Activated naive CD4-positive, alpha-beta T cell treated with anti-CD3 and anti-CD28 coated beads, Interleukin-2, amount 10 ng/mL, durations not matched to agents 7 days and 5 days (primary cell): ENCODE measurements around the gene LRRC41.
"Not testable (repeated sequence)": the region's sequence is repeated elsewhere in the genome, so short reads cannot be mapped to it uniquely, and the experiment has no call there.

Experiments
- CTCF ChIA-PET: fragments of 350-600 bp; sonication (Branson Sonifier 250); formaldehyde crosslinking; loops from one replicate; lab custom pipeline; 2021; ENCODE audit warnings: antibody characterized with exemption; lab: Charles Lee
- DNase-seq: peaks from one replicate; pipeline ENCODE4 v3.0.0-alpha.2; 2020
- H3K27ac Mint-ChIP-seq: one replicate; pipeline ENCODE4 v1.8.0; 2021; ENCODE audit warnings: mild to moderate bottlenecking, moderate library complexity, mixed read lengths
- H3K27me3 Mint-ChIP-seq: one replicate; pipeline ENCODE4 v1.8.0; 2021; ENCODE audit warnings: mild to moderate bottlenecking, mixed read lengths
- H3K36me3 Mint-ChIP-seq: one replicate; pipeline ENCODE4 v1.8.0; 2021; ENCODE audit warnings: mixed read lengths
- H3K4me1 Mint-ChIP-seq: one replicate; pipeline ENCODE4 v1.8.0; 2021; ENCODE audit warnings: mixed read lengths
- H3K4me3 Mint-ChIP-seq: one replicate; pipeline ENCODE4 v1.8.0; 2021; ENCODE audit warnings: mild to moderate bottlenecking, moderate library complexity, mixed read lengths
- H3K9me3 Mint-ChIP-seq: one replicate; pipeline ENCODE4 v1.8.0; 2021; ENCODE audit warnings: mixed read lengths

Gene LRRC41

GRCh38 chr1:46303038-46303871 is at the start of gene LRRC41, which contains the start of gene UQCRH:
LRRC41 (minus strand) TSS chr1:46303616; CDS start chr1:46303322, 294 bp downstream.
UQCRH (plus strand) TSS chr1:46303698; CDS start chr1:46303767, 69 bp downstream.
- Mint-ChIP-seq H3K4me1 (peaks cover 51% of the 10 kb centered on the region), H3K27ac (peak within 1 kb of the TSS; percentile 98), H3K4me3 (peak within 1 kb of the TSS; percentile 92), H3K27me3 (peaks cover 4% of the 10 kb centered on the region), H3K36me3 (peaks cover 19% of the 10 kb centered on the region), H3K9me3 (no peaks in the 10 kb centered on the region)
- peak; percentile 95 for DNase-seq
- CTCF ChIA-PET: interaction anchor here (0.6 to 2.1 kb wide), 6 partner anchors 17 to 103 kb away, joined by 3 to 8 read pairs (median 4); no protein-coding TSS in a partner anchor

- peaks cover 8% of the 10 kb centered on the region for H3K4me1 Mint-ChIP-seq
- CTCF ChIA-PET: interaction anchor here (0.8 to 1.4 kb wide), 2 partner anchors 19 to 24 kb away, joined by 3 read pairs; no protein-coding TSS in a partner anchor
- H3K27ac Mint-ChIP-seq: no peak overlapping the region
- H3K4me3 Mint-ChIP-seq: no peak overlapping the region
- H3K9me3 Mint-ChIP-seq: no peaks in the 10 kb centered on the region
- no peak for DNase-seq
- H3K36me3 Mint-ChIP-seq: peaks cover 43% of the 10 kb centered on the region
- H3K27me3 Mint-ChIP-seq: no peaks in the 10 kb centered on the region
These were observed 48.9 kb upstream of the LRRC41 start for GRCh38 chr1:46352363-46352762.

GRCh38 chr1:46345281-46345680 is 41.9 kb upstream of the LRRC41 start:
- H3K4me1 Mint-ChIP-seq: peaks cover 45% of the 10 kb centered on the region
- DNase-seq: no peak
- no peak overlapping the region for H3K4me3 Mint-ChIP-seq
- no peak overlapping the region for H3K27ac Mint-ChIP-seq
- no peaks in the 10 kb centered on the region for H3K9me3 Mint-ChIP-seq
- H3K27me3 Mint-ChIP-seq: no peaks in the 10 kb centered on the region
- H3K36me3 Mint-ChIP-seq: peaks cover 37% of the 10 kb centered on the region
- CTCF ChIA-PET: interaction anchor here (1.6 to 6.1 kb wide), 2 partner anchors 60 to 100 kb away, joined by 4 to 58 read pairs; partner anchors contain the start of gene RAD54L

GRCh38 chr1:46344481-46344880 is 41.1 kb upstream of the LRRC41 start:
- H3K9me3 Mint-ChIP-seq: no peaks in the 10 kb centered on the region
- CTCF ChIA-PET: interaction anchor here (1.9 kb wide), 1 partner anchor 99 kb away, joined by 12 read pairs; no protein-coding TSS in a partner anchor
- peaks cover 48% of the 10 kb centered on the region for H3K4me1 Mint-ChIP-seq
- DNase-seq: no peak
- no peaks in the 10 kb centered on the region for H3K27me3 Mint-ChIP-seq
- H3K36me3 Mint-ChIP-seq: peaks cover 31% of the 10 kb centered on the region
- H3K27ac Mint-ChIP-seq: no peak overlapping the region
- no peak overlapping the region for H3K4me3 Mint-ChIP-seq

- Mint-ChIP-seq H3K36me3 (peaks cover 30% of the 10 kb centered on the region), H3K27ac (peak overlapping the region; percentile 73), H3K9me3 (no peaks in the 10 kb centered on the region), H3K27me3 (no peaks in the 10 kb centered on the region), H3K4me3 (no peak overlapping the region), H3K4me1 (peaks cover 52% of the 10 kb centered on the region)
- DNase-seq: no peak
- CTCF ChIA-PET: interaction anchor here (1.6 to 1.9 kb wide), 2 partner anchors 40 to 98 kb away, joined by 3 to 12 read pairs; partner anchors contain the start of genes LRRC41 and UQCRH
These were observed 40.3 kb upstream of the LRRC41 start for GRCh38 chr1:46343705-46344104.

GRCh38 chr1:46343351-46343695 is 39.9 kb upstream of the LRRC41 start:
- H3K27me3 Mint-ChIP-seq: no peaks in the 10 kb centered on the region
- no peak overlapping the region for H3K4me3 Mint-ChIP-seq
- CTCF ChIA-PET: interaction anchor here (1.6 to 2.1 kb wide), 3 partner anchors 7 to 98 kb away, joined by 3 to 12 read pairs (median 6); partner anchors contain the start of genes LRRC41 and UQCRH
- DNase-seq: no peak
- peaks cover 53% of the 10 kb centered on the region for H3K4me1 Mint-ChIP-seq
- H3K9me3 Mint-ChIP-seq: no peaks in the 10 kb centered on the region
- no peak overlapping the region for H3K27ac Mint-ChIP-seq
- peaks cover 31% of the 10 kb centered on the region for H3K36me3 Mint-ChIP-seq

- CTCF ChIA-PET: interaction anchor here (0.8 to 2.1 kb wide), 6 partner anchors 8 to 98 kb away, joined by 3 to 6 read pairs (median 3); partner anchors contain the start of genes LRRC41 and UQCRH
- H3K4me3 Mint-ChIP-seq: no peak overlapping the region
- peaks cover 49% of the 10 kb centered on the region for H3K4me1 Mint-ChIP-seq
- peaks cover 28% of the 10 kb centered on the region for H3K36me3 Mint-ChIP-seq
- no peak for DNase-seq
- no peaks in the 10 kb centered on the region for H3K9me3 Mint-ChIP-seq
- peak overlapping the region; percentile 29 for H3K27ac Mint-ChIP-seq
- H3K27me3 Mint-ChIP-seq: no peaks in the 10 kb centered on the region
These were observed 39.4 kb upstream of the LRRC41 start for GRCh38 chr1:46342677-46343350.

GRCh38 chr1:46342084-46342656 is 38.8 kb upstream of the LRRC41 start:
- H3K4me3 Mint-ChIP-seq: peak overlapping the region; percentile 99
- DNase-seq: peak; percentile 35
- H3K4me1 Mint-ChIP-seq: peaks cover 45% of the 10 kb centered on the region
- no peaks in the 10 kb centered on the region for H3K9me3 Mint-ChIP-seq
- CTCF ChIA-PET: interaction anchor here (0.8 to 2.1 kb wide), 6 partner anchors 9 to 97 kb away, joined by 3 to 6 read pairs (median 3); partner anchors contain the start of genes LRRC41 and UQCRH
- H3K36me3 Mint-ChIP-seq: peaks cover 24% of the 10 kb centered on the region
- H3K27ac Mint-ChIP-seq: peak overlapping the region; percentile 93
- H3K27me3 Mint-ChIP-seq: no peaks in the 10 kb centered on the region

GRCh38 chr1:46341222-46342083 is 38.0 kb upstream of the LRRC41 start:
- Mint-ChIP-seq H3K4me3 (peak overlapping the region; percentile 99), H3K27ac (peak overlapping the region; percentile 93), H3K36me3 (peaks cover 20% of the 10 kb centered on the region), H3K9me3 (no peaks in the 10 kb centered on the region), H3K4me1 (peaks cover 44% of the 10 kb centered on the region), H3K27me3 (no peaks in the 10 kb centered on the region)
- no peak for DNase-seq
- CTCF ChIA-PET: interaction anchor here (0.8 to 2.1 kb wide), 5 partner anchors 8 to 96 kb away, joined by 3 to 6 read pairs (median 3); no protein-coding TSS in a partner anchor

GRCh38 chr1:46340404-46341221 is 37.2 kb upstream of the LRRC41 start, which contains the start of gene NSUN4:
NSUN4 (plus strand) TSS chr1:46340807; CDS start chr1:46340827, 20 bp downstream.
- Mint-ChIP-seq H3K27me3 (no peaks in the 10 kb centered on the region), H3K9me3 (no peaks in the 10 kb centered on the region), H3K36me3 (peaks cover 18% of the 10 kb centered on the region), H3K4me3 (peak within 1 kb of the TSS; percentile 99), H3K27ac (peak within 1 kb of the TSS; percentile 93), H3K4me1 (peaks cover 44% of the 10 kb centered on the region)
- peak; percentile 90 for DNase-seq
- CTCF ChIA-PET: interaction anchor here (0.7 kb wide), 1 partner anchor 32 kb away, joined by 3 read pairs; no protein-coding TSS in a partner anchor

GRCh38 chr1:46337409-46337808 is 34.0 kb upstream of the LRRC41 start:
- H3K27me3 Mint-ChIP-seq, CTCF ChIA-PET, H3K9me3 Mint-ChIP-seq, H3K4me3 Mint-ChIP-seq, DNase-seq, H3K36me3 Mint-ChIP-seq, H3K27ac Mint-ChIP-seq: not testable (repeated sequence)
- H3K4me1 Mint-ChIP-seq: peaks cover 29% of the 10 kb centered on the region

GRCh38 chr1:46335081-46335480 is 31.7 kb upstream of the LRRC41 start:
- Mint-ChIP-seq H3K36me3 (peaks cover 2% of the 10 kb centered on the region), H3K9me3 (no peaks in the 10 kb centered on the region), H3K4me1 (peaks cover 8% of the 10 kb centered on the region), H3K27me3 (no peaks in the 10 kb centered on the region), H3K27ac (no peak overlapping the region), H3K4me3 (no peak overlapping the region)
- CTCF ChIA-PET: no interaction called here
- no peak for DNase-seq
